NCI-H2227 treated with DMSO at 0.1 percent for 48 hours (cell line): ENCODE data around the gene GLIPR2.
"Not testable (repeated sequence)": the region's sequence is repeated elsewhere in the genome, so short reads cannot be mapped to it uniquely, and the experiment has no call there.

Experiments used
- DNase-seq: peaks from one replicate; lab custom pipeline; 2025; lab: John Stamatoyannopoulos, UW

Gene GLIPR2

GRCh38 chr9:36136272-36136893 lies at the start of gene GLIPR2:
GLIPR2 (plus strand) TSS chr9:36136733; CDS start chr9:36136779, 46 bp downstream.
- DNase-seq, result no peak

- not testable (repeated sequence) for DNase-seq
These were observed 49.5 kb upstream of the GLIPR2 start for GRCh38 chr9:36087054-36087453.

- DNase-seq, result no peak
These were observed 48.5 kb upstream of the GLIPR2 start for GRCh38 chr9:36088020-36088419.

GRCh38 chr9:36091026-36091953 lies 45.2 kb upstream of the GLIPR2 start:
- no peak for DNase-seq

GRCh38 chr9:36092014-36092413 lies 44.5 kb upstream of the GLIPR2 start:
- no peak for DNase-seq

GRCh38 chr9:36092509-36093215 lies 43.9 kb upstream of the GLIPR2 start:
- DNase-seq, result no peak

- DNase-seq, result no peak
These were observed 43.1 kb upstream of the GLIPR2 start for GRCh38 chr9:36093384-36093783.

GRCh38 chr9:36099718-36100117 lies 36.8 kb upstream of the GLIPR2 start:
- no peak for DNase-seq

GRCh38 chr9:36100532-36100931 lies 36.0 kb upstream of the GLIPR2 start:
- no peak for DNase-seq

- no peak for DNase-seq
These were observed 34.4 kb upstream of the GLIPR2 start for GRCh38 chr9:36101916-36102741.

GRCh38 chr9:36102742-36103495 lies 33.6 kb upstream of the GLIPR2 start:
- peak; percentile 44 for DNase-seq

GRCh38 chr9:36109071-36109470 lies 27.5 kb upstream of the GLIPR2 start:
- DNase-seq, result no peak

- no peak for DNase-seq
These were observed 26.1 kb upstream of the GLIPR2 start for GRCh38 chr9:36110434-36110833.

- DNase-seq, result no peak
These were observed 24.0 kb upstream of the GLIPR2 start for GRCh38 chr9:36112516-36112915.

GRCh38 chr9:36113999-36114398 lies 22.5 kb upstream of the GLIPR2 start:
- DNase-seq, result no peak

- no peak for DNase-seq
These were observed 19.9 kb upstream of the GLIPR2 start for GRCh38 chr9:36116593-36116992.

- no peak for DNase-seq
These were observed 18.3 kb upstream of the GLIPR2 start for GRCh38 chr9:36118201-36118600.

GRCh38 chr9:36118706-36119105 lies 17.8 kb upstream of the GLIPR2 start:
- DNase-seq, result no peak

- DNase-seq, result no peak
These were observed 17.1 kb upstream of the GLIPR2 start for GRCh38 chr9:36119476-36119875.

- no peak for DNase-seq
These were observed 15.8 kb upstream of the GLIPR2 start for GRCh38 chr9:36120705-36121104.

- DNase-seq, result no peak
These were observed 14.6 kb upstream of the GLIPR2 start for GRCh38 chr9:36121971-36122370.
